OCI-LY1 (cell line): ENCODE data around the gene PRSS38.

Experiments used
- H2AFZ ChIP-seq: fragments of 200-600 bp; sonication (generic), shearing (Covaris generic); 2 replicates; pipeline ENCODE4 v1.6.0; 2014; ENCODE audit warnings: antibody characterized with exemption, mild to moderate bottlenecking, low read length
- H3F3A ChIP-seq: fragments of 200-600 bp; sonication (generic), shearing (Covaris generic); 2 replicates; pipeline ENCODE4 v1.6.0; 2014; ENCODE audit warnings: mild to moderate bottlenecking, antibody characterized with exemption, low read length, moderate library complexity; ENCODE audit not compliant: insufficient read depth
- H3K27ac ChIP-seq: fragments of 200-600 bp; sonication (generic); 2 replicates; pipeline ENCODE4 v1.5.1; 2014; ENCODE audit warnings: low read length, mixed run types, mild to moderate bottlenecking, low read depth; ENCODE audit not compliant: poor library complexity, severe bottlenecking
- H3K27me3 ChIP-seq: fragments of 200-600 bp; sonication (generic); 2 replicates; pipeline ENCODE4 v1.6.0; 2014; ENCODE audit warnings: antibody characterized with exemption, mild to moderate bottlenecking, low read length, moderate library complexity; ENCODE audit not compliant: insufficient read depth
- H3K36me3 ChIP-seq: fragments of 200-600 bp; sonication (generic); 2 replicates; pipeline ENCODE4 v1.6.1; 2014; ENCODE audit warnings: mild to moderate bottlenecking, antibody characterized with exemption, low read length, moderate library complexity, mixed read lengths; ENCODE audit not compliant: insufficient read depth
- H3K4me1 ChIP-seq: fragments of 200-600 bp; sonication (generic); 2 replicates; pipeline ENCODE4 v1.5.1; 2014; ENCODE audit warnings: mild to moderate bottlenecking, low read length, moderate library complexity; ENCODE audit not compliant: insufficient read depth, severe bottlenecking
- H3K4me2 ChIP-seq: fragments of 200-600 bp; sonication (generic), shearing (Covaris generic); 2 replicates; pipeline ENCODE4 v1.6.1; 2014; ENCODE audit warnings: low read length
- H3K4me3 ChIP-seq: fragments of 200-600 bp; sonication (generic); 2 replicates; pipeline ENCODE4 v1.5.1; 2014; ENCODE audit warnings: low read length, low read depth, mild to moderate bottlenecking, mixed read lengths; ENCODE audit not compliant: poor library complexity, severe bottlenecking
- H3K79me2 ChIP-seq: fragments of 200-600 bp; shearing (Covaris generic); 2 replicates; pipeline ENCODE4 v1.6.1; 2016; ENCODE audit warnings: mixed run types, low read length, mixed read lengths; ENCODE audit not compliant: insufficient read depth
- H3K9ac ChIP-seq: fragments of 200-600 bp; sonication (generic), shearing (Covaris generic); 2 replicates; pipeline ENCODE4 v1.6.1; 2014; ENCODE audit warnings: mild to moderate bottlenecking, low read length, mixed read lengths
- H3K9me2 ChIP-seq: fragments of 200-600 bp; sonication (generic), shearing (Covaris generic); 2 replicates; pipeline ENCODE4 v1.6.1; 2014; ENCODE audit warnings: low read depth, mild to moderate bottlenecking, low read length, mixed read lengths
- H3K9me3 ChIP-seq: fragments of 200-600 bp; shearing (Covaris generic); 2 replicates; pipeline ENCODE4 v1.6.1; 2014; ENCODE audit warnings: low read length, mixed read lengths
- H4K20me1 ChIP-seq: fragments of 200-600 bp; sonication (generic), shearing (Covaris generic); 2 replicates; pipeline ENCODE4 v1.6.0; 2016; ENCODE audit warnings: mild to moderate bottlenecking, low read length; ENCODE audit not compliant: insufficient read depth
- EZH2 ChIP-seq: fragments of 200-600 bp; sonication (generic), shearing (Covaris generic); IDR thresholded peaks from 2 replicates; pipeline ENCODE4 v1.8.0; 2017; ENCODE audit warnings: borderline replicate concordance, mixed run types, mild to moderate bottlenecking, antibody characterized with exemption, low read length, moderate library complexity, mixed read lengths
- TF ChIP-seq, protein P1 (sequence below): fragments of 200-600 bp; sonication (generic), shearing (Covaris generic); IDR thresholded peaks from 2 replicates; pipeline ENCODE4 v1.5.1; 2017; ENCODE audit warnings: mild to moderate bottlenecking, antibody characterized with exemption, low read length, moderate library complexity, mixed read lengths

The PRSS38 gene

DNA sequence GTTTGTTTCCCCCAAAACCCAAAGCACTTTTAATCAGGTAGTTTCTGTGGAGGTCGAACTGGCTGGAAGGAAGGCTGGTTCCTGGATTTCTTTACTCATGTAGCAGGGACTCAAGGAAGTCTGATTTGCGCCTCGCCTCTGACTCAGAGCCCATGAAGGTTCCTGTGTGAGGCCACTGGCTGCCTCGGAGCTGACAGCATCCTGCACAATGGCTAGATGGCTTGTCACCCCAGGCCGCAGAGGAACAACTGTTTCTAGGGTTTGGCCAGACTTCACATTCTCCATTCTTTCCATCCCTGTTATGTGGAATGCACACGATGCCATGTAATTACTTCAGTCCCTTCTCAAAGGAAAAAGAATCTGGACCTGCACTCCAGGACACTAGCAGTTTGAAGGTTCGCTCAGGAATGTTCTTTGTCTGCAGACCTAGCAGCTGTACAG lies 39.1 kb upstream of the PRSS38 start:
- Histone ChIP-seq H3K4me2 (no peak overlapping the region), H3K27ac (no peak overlapping the region)

DNA sequence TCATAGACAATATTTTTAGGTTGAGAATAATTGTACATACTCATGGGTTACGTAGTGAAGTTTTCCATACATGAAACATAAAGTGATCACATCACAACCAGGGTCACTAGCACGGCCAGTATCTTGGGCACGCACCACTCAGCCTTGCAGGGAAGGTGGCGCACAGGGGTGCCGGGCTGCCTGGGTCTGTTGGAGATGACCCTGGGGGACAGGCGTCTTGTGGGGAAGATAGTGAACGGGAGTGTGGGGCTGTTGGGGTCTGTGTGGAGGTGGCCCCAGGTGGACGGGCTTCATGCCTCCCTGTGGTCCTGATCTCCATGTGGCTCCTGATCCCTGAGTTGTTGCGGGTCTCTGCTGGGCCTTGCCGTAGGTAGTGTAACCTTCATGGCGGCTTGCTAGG lies 38.3 kb upstream of the PRSS38 start:
- Histone ChIP-seq H3K9me3 (no peaks in the 10 kb centered on the region), H3K4me3 (no peak overlapping the region), H3K36me3 (peaks cover 3% of the 10 kb centered on the region; the same call in 1 of the 2 replicates), H3K27me3 (no peaks in the 10 kb centered on the region), H3F3A (no peaks in the 10 kb centered on the region), H2AFZ (no peak overlapping the region), H3K4me1 (no peaks in the 10 kb centered on the region), H3K79me2 (no peaks in the 10 kb centered on the region), H3K9me2 (no peaks in the 10 kb centered on the region), H4K20me1 (no peaks in the 10 kb centered on the region), H3K27ac (no peak overlapping the region), H3K9ac (no peak overlapping the region), H3K4me2 (no peak overlapping the region)
- no peak for TF ChIP-seq EZH2
- TF ChIP-seq, protein P1, sequence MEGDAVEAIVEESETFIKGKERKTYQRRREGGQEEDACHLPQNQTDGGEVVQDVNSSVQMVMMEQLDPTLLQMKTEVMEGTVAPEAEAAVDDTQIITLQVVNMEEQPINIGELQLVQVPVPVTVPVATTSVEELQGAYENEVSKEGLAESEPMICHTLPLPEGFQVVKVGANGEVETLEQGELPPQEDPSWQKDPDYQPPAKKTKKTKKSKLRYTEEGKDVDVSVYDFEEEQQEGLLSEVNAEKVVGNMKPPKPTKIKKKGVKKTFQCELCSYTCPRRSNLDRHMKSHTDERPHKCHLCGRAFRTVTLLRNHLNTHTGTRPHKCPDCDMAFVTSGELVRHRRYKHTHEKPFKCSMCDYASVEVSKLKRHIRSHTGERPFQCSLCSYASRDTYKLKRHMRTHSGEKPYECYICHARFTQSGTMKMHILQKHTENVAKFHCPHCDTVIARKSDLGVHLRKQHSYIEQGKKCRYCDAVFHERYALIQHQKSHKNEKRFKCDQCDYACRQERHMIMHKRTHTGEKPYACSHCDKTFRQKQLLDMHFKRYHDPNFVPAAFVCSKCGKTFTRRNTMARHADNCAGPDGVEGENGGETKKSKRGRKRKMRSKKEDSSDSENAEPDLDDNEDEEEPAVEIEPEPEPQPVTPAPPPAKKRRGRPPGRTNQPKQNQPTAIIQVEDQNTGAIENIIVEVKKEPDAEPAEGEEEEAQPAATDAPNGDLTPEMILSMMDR: no peak

More for the DNA sequence above, 39.1 kb upstream of the PRSS38 start:
- Histone ChIP-seq H3K27me3 (no peaks in the 10 kb centered on the region), H4K20me1 (no peaks in the 10 kb centered on the region), H3F3A (no peaks in the 10 kb centered on the region), H3K9me3 (no peaks in the 10 kb centered on the region), H3K79me2 (no peaks in the 10 kb centered on the region), H3K9ac (no peak overlapping the region), H3K9me2 (no peaks in the 10 kb centered on the region), H2AFZ (no peak overlapping the region), H3K4me3 (no peak overlapping the region), H3K36me3 (peaks cover 3% of the 10 kb centered on the region; the same call in 1 of the 2 replicates), H3K4me1 (no peaks in the 10 kb centered on the region)
- TF ChIP-seq EZH2: no peak

DNA sequence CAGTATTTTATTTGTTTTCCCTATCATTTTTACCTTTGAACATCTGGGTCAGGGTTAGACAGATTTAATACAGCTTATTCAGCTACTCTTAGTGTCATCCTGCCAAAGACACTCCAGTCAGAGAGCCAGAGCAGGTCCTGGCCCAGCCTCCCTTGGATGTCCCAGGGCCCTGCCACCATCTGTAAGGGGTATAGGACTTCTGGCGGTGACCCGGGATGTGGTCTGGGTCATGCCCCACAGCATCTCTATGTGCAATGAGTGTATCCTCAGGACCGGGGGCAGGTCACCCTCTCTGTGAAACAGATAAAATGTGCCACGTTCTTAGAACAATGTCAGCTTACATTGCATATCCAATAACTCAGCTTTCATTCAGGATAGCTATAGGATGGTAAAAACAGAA lies 37.8 kb upstream of the PRSS38 start:
- Histone ChIP-seq H3K4me1 (no peaks in the 10 kb centered on the region), H3K9me2 (no peaks in the 10 kb centered on the region), H3K27me3 (no peaks in the 10 kb centered on the region), H3K4me3 (no peak overlapping the region), H3K9me3 (no peaks in the 10 kb centered on the region), H3F3A (no peaks in the 10 kb centered on the region), H3K36me3 (peaks cover 3% of the 10 kb centered on the region; the same call in 1 of the 2 replicates), H4K20me1 (no peaks in the 10 kb centered on the region), H3K9ac (no peak overlapping the region), H3K79me2 (no peaks in the 10 kb centered on the region), H3K4me2 (no peak overlapping the region), H2AFZ (no peak overlapping the region), H3K27ac (no peak overlapping the region)
- TF ChIP-seq, protein P1: no peak
- no peak for TF ChIP-seq EZH2

DNA sequence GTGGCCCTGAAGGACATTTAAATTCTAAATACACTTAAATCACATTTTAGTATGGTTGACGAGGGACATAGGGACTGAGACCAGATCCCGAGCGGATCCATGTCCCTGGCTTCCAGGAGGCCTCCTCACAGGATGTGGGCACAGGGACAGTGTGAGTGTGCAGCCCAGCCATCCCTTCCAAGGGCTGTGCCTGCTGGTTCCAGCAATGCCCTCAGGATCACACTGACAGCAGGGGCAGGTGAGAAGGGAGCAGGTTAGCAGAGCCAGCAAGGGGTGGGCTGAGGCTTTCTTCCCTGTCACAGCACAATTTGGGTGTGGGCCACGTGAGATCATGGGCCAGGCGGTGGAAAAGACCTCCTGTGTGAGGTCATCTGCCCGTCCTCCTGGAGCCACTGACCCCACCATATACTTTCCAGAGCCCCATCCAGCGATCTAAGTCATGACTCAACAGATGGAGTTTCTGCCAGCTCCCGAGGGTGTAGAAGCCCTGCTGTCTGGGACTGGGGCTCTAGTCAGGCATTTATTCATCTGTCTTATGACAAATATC lies 37.0 kb upstream of the PRSS38 start:
- no peak overlapping the region for H3K27ac ChIP-seq
- H3K79me2 ChIP-seq: no peaks in the 10 kb centered on the region
- no peaks in the 10 kb centered on the region for H3K9me2 ChIP-seq
- H4K20me1 ChIP-seq: no peaks in the 10 kb centered on the region
- no peak overlapping the region for H3K4me2 ChIP-seq
- H3K36me3 ChIP-seq: 0 out of 2 replicates have a peak, but pooled peaks cover 3% of the 10 kb centered on the region
- no peaks in the 10 kb centered on the region for H3K4me1 ChIP-seq
- H3K9ac ChIP-seq: no peak overlapping the region
- H2AFZ ChIP-seq: no peak overlapping the region
- no peaks in the 10 kb centered on the region for H3K9me3 ChIP-seq
- no peak overlapping the region for H3K4me3 ChIP-seq
- TF ChIP-seq, protein P1: no peak
- H3F3A ChIP-seq: no peaks in the 10 kb centered on the region
- no peaks in the 10 kb centered on the region for H3K27me3 ChIP-seq
